ENCODE measurements around the gene DRAM1.

- TF ChIP-seq, protein P1, sequence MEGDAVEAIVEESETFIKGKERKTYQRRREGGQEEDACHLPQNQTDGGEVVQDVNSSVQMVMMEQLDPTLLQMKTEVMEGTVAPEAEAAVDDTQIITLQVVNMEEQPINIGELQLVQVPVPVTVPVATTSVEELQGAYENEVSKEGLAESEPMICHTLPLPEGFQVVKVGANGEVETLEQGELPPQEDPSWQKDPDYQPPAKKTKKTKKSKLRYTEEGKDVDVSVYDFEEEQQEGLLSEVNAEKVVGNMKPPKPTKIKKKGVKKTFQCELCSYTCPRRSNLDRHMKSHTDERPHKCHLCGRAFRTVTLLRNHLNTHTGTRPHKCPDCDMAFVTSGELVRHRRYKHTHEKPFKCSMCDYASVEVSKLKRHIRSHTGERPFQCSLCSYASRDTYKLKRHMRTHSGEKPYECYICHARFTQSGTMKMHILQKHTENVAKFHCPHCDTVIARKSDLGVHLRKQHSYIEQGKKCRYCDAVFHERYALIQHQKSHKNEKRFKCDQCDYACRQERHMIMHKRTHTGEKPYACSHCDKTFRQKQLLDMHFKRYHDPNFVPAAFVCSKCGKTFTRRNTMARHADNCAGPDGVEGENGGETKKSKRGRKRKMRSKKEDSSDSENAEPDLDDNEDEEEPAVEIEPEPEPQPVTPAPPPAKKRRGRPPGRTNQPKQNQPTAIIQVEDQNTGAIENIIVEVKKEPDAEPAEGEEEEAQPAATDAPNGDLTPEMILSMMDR (IDR thresholded peaks at IDR 0.05): no peak
- no peak for TF ChIP-seq POLR2AphosphoS5 (IDR thresholded peaks at IDR 0.05)
Observed at GRCh38 chr12:101828463-101829196, 48.8 kb upstream of the DRAM1 start.
